ENCODE results near the gene PTPRJ. TPM values are rescaled to one million over a fixed set of nuclear protein-coding genes. Genes with fewer than 3 reads are reported as not detected.

The PTPRJ gene
- total RNA-seq, 1 donor from 2014 or later = 1.6 TPM

DNA sequence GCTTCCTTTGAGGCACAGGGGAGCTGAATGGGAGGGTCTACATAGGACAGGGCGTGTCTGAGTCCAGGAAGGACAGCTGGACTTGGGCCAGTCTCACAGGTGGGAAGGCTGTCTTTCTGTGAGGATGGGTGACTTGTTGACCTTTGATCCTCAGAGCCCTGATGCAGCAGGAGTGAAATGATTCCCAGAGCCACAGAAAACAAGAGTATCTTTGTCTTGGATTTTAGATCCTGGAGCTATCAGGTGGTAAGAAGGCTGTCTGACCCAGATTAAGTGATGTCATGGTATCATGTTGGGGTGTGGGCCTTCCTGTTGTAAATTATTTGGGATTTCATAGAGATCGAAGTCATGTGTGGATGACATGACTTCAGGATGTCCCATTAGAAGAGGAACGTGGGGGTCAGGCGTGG, 15.0 kb downstream of the PTPRJ start:
- no peak for FAIRE-seq

DNA sequence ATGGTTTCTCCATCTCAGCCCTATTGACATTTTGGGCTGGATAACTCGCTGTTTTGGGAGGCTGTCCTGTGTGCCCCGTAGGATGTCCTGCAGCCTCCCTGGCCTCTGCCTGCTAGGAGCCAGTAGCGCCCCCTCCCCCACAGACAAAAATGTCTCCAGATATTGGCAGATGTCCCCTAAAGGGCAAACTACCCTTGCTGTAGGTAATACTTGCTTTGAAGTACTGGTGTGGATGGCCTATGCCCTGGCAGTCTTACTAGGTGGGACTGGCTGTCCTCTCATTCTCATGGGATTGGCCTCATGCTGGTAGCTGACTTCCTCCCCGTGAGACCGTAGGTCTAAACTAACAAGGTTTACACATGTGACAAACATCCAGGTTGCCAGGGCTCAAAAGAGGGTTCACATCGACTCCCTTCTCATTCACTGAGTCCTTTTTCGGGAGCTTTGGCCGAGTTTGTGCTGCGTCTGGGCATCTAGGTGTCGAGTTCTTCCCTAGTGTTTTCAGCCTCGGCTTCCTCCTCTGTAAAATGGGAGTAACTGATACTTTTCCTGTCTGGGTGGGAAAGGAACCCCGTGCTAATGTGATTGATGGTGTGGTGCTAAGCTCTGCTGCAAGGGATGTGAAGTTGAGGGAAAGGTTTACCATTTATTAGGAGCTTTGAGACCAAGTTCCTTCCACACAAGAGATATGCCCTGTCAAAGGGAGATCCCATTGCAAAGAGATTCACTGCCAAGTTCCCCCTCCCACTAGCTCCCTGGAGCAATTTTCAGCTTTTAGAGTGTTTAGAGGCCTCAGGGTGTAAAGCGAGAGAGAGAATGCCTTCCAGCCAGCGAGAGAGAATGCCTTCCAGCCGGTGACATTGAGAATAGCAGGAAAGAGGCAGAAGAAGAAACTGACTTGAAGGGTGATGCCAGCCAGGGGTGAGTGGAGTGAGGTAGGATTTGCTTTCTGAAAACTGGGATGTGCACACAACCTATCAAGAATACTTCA, 17.0 kb downstream of the PTPRJ start:
- no peak overlapping the region for H3K4me3 ChIP-seq (ENCODE audit: low read depth, low read length)
- H3K27me3 ChIP-seq (ENCODE audit: control insufficient read depth, insufficient read depth, low read length) = no peaks in the 10 kb centered on the region
- no peak for DNase-seq (ENCODE audit: low read depth)
- TF ChIP-seq, protein P1, sequence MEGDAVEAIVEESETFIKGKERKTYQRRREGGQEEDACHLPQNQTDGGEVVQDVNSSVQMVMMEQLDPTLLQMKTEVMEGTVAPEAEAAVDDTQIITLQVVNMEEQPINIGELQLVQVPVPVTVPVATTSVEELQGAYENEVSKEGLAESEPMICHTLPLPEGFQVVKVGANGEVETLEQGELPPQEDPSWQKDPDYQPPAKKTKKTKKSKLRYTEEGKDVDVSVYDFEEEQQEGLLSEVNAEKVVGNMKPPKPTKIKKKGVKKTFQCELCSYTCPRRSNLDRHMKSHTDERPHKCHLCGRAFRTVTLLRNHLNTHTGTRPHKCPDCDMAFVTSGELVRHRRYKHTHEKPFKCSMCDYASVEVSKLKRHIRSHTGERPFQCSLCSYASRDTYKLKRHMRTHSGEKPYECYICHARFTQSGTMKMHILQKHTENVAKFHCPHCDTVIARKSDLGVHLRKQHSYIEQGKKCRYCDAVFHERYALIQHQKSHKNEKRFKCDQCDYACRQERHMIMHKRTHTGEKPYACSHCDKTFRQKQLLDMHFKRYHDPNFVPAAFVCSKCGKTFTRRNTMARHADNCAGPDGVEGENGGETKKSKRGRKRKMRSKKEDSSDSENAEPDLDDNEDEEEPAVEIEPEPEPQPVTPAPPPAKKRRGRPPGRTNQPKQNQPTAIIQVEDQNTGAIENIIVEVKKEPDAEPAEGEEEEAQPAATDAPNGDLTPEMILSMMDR (IDR thresholded peaks at IDR 0.05; ENCODE audit: insufficient read depth, low read length, severe bottlenecking) = no peak
- no peaks in the 10 kb centered on the region for H3K36me3 ChIP-seq (ENCODE audit: control insufficient read depth, insufficient read depth, low read length)
- no peak for FAIRE-seq

More for the DNA sequence above, 15.0 kb downstream of the PTPRJ start:
- DNase-seq (ENCODE audit: low read depth) = no peak
- Histone ChIP-seq H3K4me3 (ENCODE audit: low read depth, low read length) (no peak overlapping the region), H3K36me3 (ENCODE audit: control insufficient read depth, insufficient read depth, low read length) (no peaks in the 10 kb centered on the region), H3K27me3 (ENCODE audit: control insufficient read depth, insufficient read depth, low read length) (no peaks in the 10 kb centered on the region)
- TF ChIP-seq, protein P1 (IDR thresholded peaks at IDR 0.05; ENCODE audit: insufficient read depth, low read length, severe bottlenecking) = no peak

DNA sequence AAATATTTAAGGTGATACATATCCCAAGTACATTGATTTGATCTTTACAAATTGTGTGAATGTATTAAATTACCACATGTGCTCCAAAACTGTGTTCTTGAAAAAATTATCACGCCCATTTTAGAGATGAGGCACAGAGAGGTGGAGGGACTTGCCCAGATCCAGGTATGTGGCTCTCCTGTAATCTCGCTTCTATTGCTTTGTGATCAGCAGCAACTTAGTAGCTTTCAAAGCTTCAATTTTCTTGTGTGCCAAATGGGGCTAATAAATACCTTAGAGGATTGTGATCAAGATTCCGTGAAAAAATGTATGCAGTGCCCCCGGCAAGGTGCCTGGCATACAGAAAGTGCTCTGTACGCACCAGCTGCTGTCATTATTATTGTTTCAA, 18.0 kb downstream of the PTPRJ start:
- Histone ChIP-seq H3K36me3 (ENCODE audit: control insufficient read depth, insufficient read depth, low read length) (no peaks in the 10 kb centered on the region), H3K4me3 (ENCODE audit: low read depth, low read length) (no peak overlapping the region), H3K27me3 (ENCODE audit: control insufficient read depth, insufficient read depth, low read length) (no peaks in the 10 kb centered on the region)
- FAIRE-seq (no peak), DNase-seq (ENCODE audit: low read depth) (no peak)
- TF ChIP-seq, protein P1 (IDR thresholded peaks at IDR 0.05; ENCODE audit: insufficient read depth, low read length, severe bottlenecking) = no peak

DNA sequence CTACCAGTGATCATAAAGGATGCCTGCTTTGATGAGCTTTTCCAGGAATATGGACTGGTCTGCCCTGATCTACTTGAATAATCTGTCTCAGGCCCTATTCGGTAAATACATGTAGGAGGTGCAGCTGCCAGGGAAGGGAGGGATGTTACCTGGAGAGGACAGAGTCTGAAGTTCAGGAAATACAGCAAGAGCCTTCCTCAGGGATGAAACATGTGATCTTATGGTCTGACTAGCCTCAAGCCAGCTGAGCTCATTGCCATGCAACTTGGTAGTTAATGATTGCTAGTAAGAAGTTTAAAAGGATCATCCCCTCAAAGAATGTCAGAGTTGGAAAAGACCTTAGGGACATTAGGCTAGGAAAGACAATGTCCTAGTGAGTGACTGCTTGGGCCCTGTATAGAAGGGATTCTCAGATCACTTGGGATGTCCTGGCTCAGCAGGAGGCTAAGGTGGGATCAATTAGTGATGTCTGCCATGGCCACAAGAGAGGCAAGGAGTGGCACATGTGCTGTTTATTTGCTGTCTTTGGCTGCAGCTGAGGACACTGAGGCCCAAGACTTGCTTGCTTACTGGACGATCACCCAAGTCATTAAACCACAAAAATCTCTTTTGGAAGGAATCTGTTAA, 18.5 kb downstream of the PTPRJ start:
- DNase-seq (ENCODE audit: low read depth) (no peak), FAIRE-seq (no peak)
- Histone ChIP-seq H3K36me3 (ENCODE audit: control insufficient read depth, insufficient read depth, low read length) (no peaks in the 10 kb centered on the region), H3K4me3 (ENCODE audit: low read depth, low read length) (no peak overlapping the region), H3K27me3 (ENCODE audit: control insufficient read depth, insufficient read depth, low read length) (no peaks in the 10 kb centered on the region)
- TF ChIP-seq, protein P1 (IDR thresholded peaks at IDR 0.05; ENCODE audit: insufficient read depth, low read length, severe bottlenecking) = no peak

DNA sequence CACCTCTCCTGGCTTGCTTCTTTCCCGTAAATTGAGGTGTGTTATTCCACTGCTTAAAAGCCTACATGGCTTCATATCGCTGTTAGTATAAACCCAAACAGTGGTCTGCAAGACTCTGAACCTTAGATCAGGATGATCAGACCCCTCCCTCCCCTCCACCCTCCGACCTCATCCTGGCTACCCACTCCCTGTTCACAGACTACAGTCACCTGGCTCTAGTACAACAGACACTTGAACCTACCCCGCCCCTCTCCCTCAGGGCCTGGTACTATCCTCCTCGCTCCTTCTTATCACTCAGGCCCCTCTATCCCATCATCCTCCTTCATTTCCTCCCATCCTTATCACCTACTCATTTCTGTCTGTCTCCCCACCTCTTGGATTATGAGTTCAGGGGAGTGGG, 20.1 kb downstream of the PTPRJ start:
- FAIRE-seq (no peak), DNase-seq (ENCODE audit: low read depth) (no peak)
- H3K36me3 ChIP-seq (ENCODE audit: control insufficient read depth, insufficient read depth, low read length) = no peaks in the 10 kb centered on the region
- H3K4me3 ChIP-seq (ENCODE audit: low read depth, low read length) = no peak overlapping the region
- TF ChIP-seq, protein P1 (IDR thresholded peaks at IDR 0.05; ENCODE audit: insufficient read depth, low read length, severe bottlenecking) = no peak
- H3K27me3 ChIP-seq (ENCODE audit: control insufficient read depth, insufficient read depth, low read length) = no peaks in the 10 kb centered on the region

Measured in bronchial epithelial cell (primary cell).